HT1080 (cell line): ENCODE data around the gene UPF1. TPM values are rescaled to one million over a fixed set of nuclear protein-coding genes. Genes with fewer than 3 reads are reported as not detected.
A peak's percentile ranks its signal among the peaks of the same experiment; 100 is the strongest.

Source experiments
- DNase-seq: peaks from one replicate; pipeline ENCODE4 v3.0.0-alpha.2; 2015; ENCODE audit warnings: low read depth
- total RNA-seq: library from RNA; depleted of rRNA; stranded (reverse); fragments of >200 nt; shearing (Covaris generic); gene quantifications from 2 replicates; pipeline ENCODE4 v1.2.3, GENCODE V29; 2014

Gene UPF1
- total RNA-seq, 1 experiment from 2014 or later = 57.5 TPM

DNA sequence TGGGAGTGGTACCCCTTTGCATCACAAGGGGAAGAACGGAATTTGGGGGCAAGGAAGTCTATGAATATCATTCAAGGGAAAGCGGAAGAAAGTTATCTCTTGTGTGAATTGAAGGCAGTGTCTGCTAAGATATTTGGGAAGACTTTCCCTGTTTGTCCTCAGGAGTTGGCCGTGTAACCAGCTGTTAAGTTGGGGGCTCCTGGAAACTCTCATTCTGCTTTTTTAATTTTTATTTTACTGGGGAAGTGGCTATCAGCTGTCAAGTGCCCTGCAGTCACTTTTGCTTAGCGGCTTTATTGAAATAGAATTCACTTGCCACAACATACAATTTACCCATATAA, 2.9 kb downstream of the UPF1 start:
- DNase-seq = no peak

DNA sequence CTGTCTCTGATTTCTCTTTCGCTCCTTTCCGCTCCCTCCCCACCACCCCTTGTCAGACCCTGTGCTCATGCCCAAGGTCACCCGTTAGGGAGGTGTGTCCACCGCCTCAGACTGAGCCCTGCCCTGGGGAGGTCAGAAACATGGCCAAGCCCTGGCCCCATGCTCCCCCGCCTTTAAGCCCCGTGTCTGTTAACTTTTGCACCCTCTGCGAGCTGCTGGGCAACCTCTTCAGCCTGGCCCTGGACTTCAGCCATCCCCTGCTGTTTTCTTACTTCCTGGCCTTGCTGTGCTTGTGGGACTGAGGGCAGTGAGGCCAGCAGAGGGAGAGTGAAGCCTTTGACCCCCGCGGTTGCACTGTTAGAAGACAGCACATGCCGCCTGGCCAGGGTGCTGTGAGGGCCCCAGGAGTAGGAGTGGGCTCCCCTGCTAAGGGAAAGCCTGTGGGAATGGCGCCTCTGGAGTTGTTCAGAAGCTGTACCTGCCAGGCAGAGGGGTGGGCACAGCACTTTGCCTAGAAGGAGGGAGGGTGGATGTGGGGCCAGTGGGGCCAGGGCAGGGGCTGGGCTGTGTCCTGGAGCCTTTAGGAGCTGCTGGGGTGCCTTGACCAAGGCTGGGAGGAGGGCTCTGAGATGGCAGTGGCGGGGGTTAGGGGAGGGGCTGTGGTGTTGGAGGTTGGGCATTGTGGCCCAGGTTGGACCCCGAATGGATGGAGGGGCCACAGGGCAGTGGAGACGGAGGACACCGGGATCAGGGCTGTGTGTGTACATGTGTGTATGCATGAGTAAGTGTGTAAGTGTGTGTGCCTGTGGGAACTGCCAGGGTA, 7.9 kb downstream of the UPF1 start:
- DNase-seq = no peak

- DNase-seq = no peak
Measured at GRCh38 chr19:18840288-18841267, 8.8 kb downstream of the UPF1 start.

- no peak for DNase-seq
Measured at GRCh38 chr19:18841400-18841799, 9.6 kb downstream of the UPF1 start.

- DNase-seq = no peak
Measured at GRCh38 chr19:18842166-18842565, 10.4 kb downstream of the UPF1 start.

DNA sequence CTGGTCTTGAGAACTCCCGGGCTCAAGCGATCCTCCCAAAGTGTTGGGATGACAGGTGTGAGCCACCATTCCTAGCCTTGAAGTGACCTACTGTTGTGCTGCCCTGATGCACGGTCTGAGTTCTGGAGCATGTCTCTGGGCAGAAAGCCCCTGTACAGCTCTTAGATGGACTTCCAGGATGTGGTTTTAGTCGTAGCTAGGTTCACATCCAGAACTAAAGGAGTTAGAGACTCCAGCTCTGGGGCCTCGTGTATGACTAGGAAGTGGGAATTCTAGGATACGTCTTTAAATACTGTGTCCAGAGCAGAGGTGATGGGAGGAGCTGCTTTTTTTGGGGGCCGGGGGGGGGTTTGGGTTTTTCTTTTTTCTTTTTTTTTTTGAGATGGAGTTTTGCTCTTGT, 12.2 kb downstream of the UPF1 start:
- DNase-seq = peak; percentile 42

DNA sequence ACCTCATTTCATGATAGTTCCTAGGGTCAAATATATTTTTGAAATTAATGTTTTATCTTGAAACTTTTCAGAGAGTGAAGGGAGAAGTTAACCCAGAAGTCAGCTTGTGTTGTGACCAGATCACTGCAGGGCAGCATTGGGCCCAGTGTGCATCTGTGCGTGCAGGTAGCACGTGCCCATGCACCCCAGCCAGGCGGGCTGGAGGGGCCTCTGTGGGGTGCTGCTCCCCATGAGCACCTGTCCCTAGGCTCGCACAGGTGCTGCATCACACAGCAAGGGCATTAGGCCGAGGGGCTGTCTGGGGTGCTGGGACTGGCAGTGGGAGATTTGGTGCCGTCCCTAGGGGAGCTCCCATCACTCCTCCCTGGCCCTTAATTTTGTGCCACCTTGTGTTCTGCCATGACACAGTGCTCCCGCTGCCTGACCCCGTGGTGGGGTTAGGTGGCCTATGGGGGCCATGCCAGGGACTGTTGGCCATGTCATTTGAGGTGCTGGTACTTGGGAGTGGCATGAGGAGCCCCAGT, 13.1 kb downstream of the UPF1 start:
- no peak for DNase-seq

DNA sequence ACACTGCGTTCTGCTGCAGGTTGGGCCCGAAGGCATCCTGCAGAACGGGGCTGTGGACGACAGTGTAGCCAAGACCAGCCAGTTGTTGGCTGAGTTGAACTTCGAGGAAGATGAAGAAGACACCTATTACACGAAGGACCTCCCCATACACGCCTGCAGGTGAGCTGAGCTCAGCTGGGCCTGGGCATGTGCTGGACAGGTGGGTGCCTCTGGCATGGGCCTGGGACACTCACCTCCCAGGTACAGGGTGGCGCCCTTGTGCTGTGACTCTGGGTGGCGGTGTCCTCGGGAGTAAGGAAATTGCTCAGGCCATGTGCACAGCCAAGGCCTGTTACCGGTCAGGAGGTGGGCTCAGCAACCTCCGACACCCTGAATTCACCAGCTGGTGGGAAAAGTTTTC, 14.2 kb downstream of the UPF1 start:
- no peak for DNase-seq

- peak; percentile 42 for DNase-seq
Measured at GRCh38 chr19:18846862-18847548, 15.2 kb downstream of the UPF1 start.

GRCh38 chr19:18847549-18848463, 16.0 kb downstream of the UPF1 start:
- no peak for DNase-seq

DNA sequence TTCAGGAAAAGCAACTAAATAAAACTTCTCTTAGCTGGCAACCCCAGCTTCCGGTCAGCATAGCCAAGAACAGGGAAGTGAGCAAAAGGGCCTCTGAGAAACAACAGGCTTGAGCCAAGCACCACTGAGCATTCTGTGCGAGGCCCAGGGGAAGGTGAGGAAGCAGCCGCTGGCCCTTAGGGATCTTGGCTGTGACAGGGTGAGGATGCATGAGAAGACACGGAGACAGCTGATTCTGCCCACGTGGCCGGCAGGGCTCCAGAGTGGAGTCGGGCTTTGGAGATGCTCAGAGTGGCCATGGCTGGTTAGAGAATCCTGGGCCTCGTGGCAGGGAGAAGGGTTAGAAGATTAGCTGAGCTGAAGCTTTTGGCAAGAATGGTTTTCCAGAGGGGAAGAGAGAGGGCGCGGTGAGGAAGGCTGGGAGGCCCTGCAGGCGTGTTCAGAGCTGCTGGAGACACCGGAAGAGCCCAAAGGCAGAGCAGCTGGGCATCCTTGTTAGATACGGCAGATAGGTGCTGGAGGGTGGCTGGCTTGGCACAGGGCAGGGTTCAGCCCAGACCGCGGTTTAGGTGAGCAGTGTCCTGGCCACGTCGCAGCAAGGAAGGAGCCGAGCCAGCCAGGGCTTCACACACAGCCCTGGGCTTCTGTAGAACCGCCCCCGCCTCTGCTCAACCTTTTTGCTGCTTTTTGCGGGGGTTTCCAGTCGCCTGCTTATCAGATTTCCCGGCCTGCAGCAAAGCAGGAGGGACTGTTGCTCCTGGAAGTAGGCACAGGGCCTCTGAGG, 17.3 kb downstream of the UPF1 start:
- no peak for DNase-seq

- DNase-seq = no peak
Measured at GRCh38 chr19:18849838-18850400, 18.2 kb downstream of the UPF1 start.

DNA sequence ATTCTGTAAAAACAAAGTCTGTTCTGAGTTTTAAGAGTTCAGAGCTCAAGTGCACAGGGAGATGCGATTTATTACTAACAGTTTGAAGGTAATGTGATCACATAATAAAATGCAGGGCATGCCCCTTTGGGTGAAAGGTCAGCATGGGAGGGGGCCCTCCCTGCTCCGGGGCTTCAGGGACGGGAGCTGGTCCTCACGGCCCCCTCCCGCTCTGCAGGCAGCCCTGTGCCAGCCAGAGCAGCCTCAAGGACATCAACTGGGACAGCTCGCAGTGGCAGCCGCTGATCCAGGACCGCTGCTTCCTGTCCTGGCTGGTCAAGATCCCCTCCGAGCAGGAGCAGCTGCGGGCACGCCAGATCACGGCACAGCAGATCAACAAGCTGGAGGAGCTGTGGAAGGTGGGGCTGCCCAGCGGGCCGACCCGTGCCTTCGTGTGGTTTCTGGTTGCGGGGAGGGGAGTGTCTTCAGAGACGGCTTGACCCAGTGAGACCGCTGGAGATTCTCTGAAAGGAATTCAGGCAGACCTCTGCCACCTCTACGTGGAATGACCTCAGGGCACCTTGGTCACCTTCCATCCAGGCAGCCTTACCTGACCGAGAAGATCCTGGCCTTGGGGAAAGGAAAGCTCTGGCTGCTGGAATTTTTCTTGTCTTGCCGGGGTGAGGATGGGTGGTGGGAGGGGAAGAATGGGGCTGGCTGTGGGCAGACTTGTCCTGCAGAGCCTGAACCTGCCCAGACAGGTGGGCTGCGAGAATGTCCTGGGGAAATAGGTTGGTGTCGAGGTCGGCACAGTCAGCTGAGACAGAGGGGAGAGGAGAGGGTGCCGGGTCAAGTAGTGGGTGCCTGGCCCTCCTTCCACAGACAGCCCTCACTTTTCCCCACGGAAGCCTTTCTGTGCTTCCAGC, 19.0 kb downstream of the UPF1 start:
- no peak for DNase-seq

- DNase-seq = no peak
Measured at GRCh38 chr19:18851673-18852325, 20.0 kb downstream of the UPF1 start.

- DNase-seq = no peak
Measured at GRCh38 chr19:18852648-18853047, 20.9 kb downstream of the UPF1 start.

DNA sequence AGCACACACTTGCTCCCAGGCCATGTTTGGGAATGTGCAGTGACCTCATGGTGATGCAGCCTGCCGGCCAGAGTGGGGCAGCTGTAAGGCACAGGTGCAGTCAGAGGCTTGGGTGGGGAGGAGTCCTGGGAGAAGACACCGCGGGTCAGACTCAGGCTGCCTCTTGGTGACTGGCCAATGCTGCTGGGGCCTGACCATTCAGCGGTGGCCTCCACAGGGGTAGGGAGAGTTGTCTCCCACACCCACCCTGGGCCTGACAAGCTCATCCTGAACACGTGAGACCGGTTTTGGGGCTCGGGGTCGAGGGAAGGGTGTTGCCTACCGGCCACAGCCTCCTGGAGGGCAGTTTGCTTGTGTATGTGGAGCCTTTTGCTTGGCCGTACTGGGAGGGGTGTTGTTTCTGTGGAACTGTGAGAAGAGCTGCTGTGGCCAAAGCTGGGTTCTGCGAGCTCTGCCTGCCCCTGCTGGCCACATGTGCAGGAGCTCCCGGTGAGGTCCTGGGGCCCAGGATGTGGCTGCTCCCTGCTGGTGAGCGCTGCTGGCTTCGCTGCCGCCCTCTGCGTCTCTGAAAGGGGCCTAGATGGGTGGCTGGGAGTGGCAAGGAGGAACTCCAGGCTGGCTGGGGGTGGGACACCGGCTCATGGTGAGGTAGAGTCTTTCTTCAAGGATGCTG, 22.1 kb downstream of the UPF1 start:
- DNase-seq = no peak

- DNase-seq = no peak
Measured at GRCh38 chr19:18854982-18855381, 23.2 kb downstream of the UPF1 start.
